Kidney (tissue), 14 donors: ENCODE measurements around the gene RAB11FIP3. TPM values are rescaled to one million over a fixed set of nuclear protein-coding genes. Genes with fewer than 3 reads are reported as not detected.
A peak's percentile ranks its signal among the peaks of the same experiment; 100 is the strongest.
"Not testable (repeated sequence)": the region's sequence is repeated elsewhere in the genome, so short reads cannot be mapped to it uniquely, and the experiment has no call there.

Source experiments
- DNase-seq, 5 donors: peaks; one replicate each; pipeline ENCODE4 v3.0.0-alpha.2; 2013 to 2020
- FAIRE-seq: peaks from 2 replicates; lab custom pipeline; 2012; peaks lifted over from hg19 to GRCh38; lab: Jason Lieb, UNC
- H3K27ac ChIP-seq, 2 donors: one replicate each; pipeline ENCODE4 v1.7.0; 2013; ENCODE audit warnings: low read depth in 2 of 2, low read length in 2 of 2, inconsistent platforms in 1 of 2
- H3K27me3 ChIP-seq: one replicate; pipeline ENCODE4 v1.7.1; 2013; ENCODE audit warnings: low read length, inconsistent platforms; ENCODE audit not compliant: control insufficient read depth, insufficient read depth
- H3K36me3 ChIP-seq, 3 donors: one replicate each; pipeline versions ENCODE4 v1.7.0 to v1.7.1; 2013; ENCODE audit warnings: low read length in 3 of 3, control low read depth in 1 of 3, inconsistent platforms in 1 of 3; ENCODE audit not compliant: insufficient read depth in 3 of 3, control insufficient read depth in 2 of 3
- H3K4me1 ChIP-seq, 3 donors: one replicate each; pipeline versions ENCODE4 v1.7.0 to v1.7.1; 2013; ENCODE audit warnings: low read length in 3 of 3, inconsistent platforms in 1 of 3, low read depth in 1 of 3; ENCODE audit not compliant: control insufficient read depth in 2 of 3, insufficient read depth in 2 of 3
- H3K4me3 ChIP-seq, 3 donors: one replicate each; pipeline versions ENCODE4 v1.7.0 to v1.8.1; 2013; ENCODE audit warnings: low read length in 3 of 3, control low read depth in 1 of 3, inconsistent platforms in 1 of 3
- H3K9ac ChIP-seq, 3 donors: one replicate each; pipeline versions ENCODE4 v1.7.0 to v1.7.1; 2013; ENCODE audit warnings: low read length in 3 of 3, control low read depth in 1 of 3, inconsistent platforms in 1 of 3
- H3K9me3 ChIP-seq, 3 donors: one replicate each; pipeline versions ENCODE4 v1.7.0 to v1.7.1; 2013; ENCODE audit warnings: low read length in 3 of 3, control low read depth in 1 of 3, inconsistent platforms in 1 of 3; ENCODE audit not compliant: control insufficient read depth in 2 of 3, insufficient read depth in 1 of 3
- CTCF ChIP-seq: IDR thresholded peaks from 3 replicates; pipeline ENCODE4 v1.5.1; 2012; ENCODE audit warnings: mild to moderate bottlenecking, moderate library complexity, borderline replicate concordance; ENCODE audit not compliant: insufficient read depth; ENCODE audit errors: extremely low read depth
- intact Hi-C: fragments of 100-400 bp; cut with DNase I; formaldehyde crosslinking; loops from one replicate; pipeline ENCODE4 v1.11.1; 2022
- polyA plus RNA-seq: library from polyadenylated mRNA; stranded (reverse); fragments of 350-450 nt; fragmentation: Illumina TruSeq; extraction: RNeasy Lipid Tissue Mini Kit (QIAGEN cat#74804); gene quantifications from one replicate; pipeline ENCODE4 v1.2.3, GENCODE V29; 2014; ENCODE audit warnings: low read depth, low replicate concordance; ENCODE audit not compliant: insufficient read depth
- total RNA-seq: library from RNA; stranded (reverse); fragmentation: NEBNext Ultra II Directional; extraction: Animal tissue kit (Norgen Biotek cat#: 25700); gene quantifications from one replicate; pipeline ENCODE4 v1.2.1, GENCODE V29; 2021
- donor health status: control.
- donor health status: control.
- donor health status: control.
- donor health status: control.
- donor health status: control.
- donor health status: DM: yes; HTN: yes; CAD: no.
- donor health status: Normal renal cell carcinoma (clear cell type).

The RAB11FIP3 gene
- total and polyA plus RNA-seq, 2 donors from 2014 or later: 84.9 to 162 TPM

- Histone ChIP-seq H3K27ac (no peak overlapping the region), H3K4me3 (no peak overlapping the region), H3K9ac (no peak overlapping the region), H3K36me3 (peaks cover 0 to 15% (median 5%) of the 10 kb centered on the region in 3 donors), H3K27me3 (no peaks in the 10 kb centered on the region), H3K4me1 (peaks cover 0 to 18% (median 16%) of the 10 kb centered on the region in 3 donors), H3K9me3 (no peaks in the 10 kb centered on the region)
- no peak for DNase-seq
- no peak for TF ChIP-seq CTCF
- no peak for FAIRE-seq
- intact Hi-C loops: no loop called here
These were observed 35.3 kb downstream of the RAB11FIP3 start for GRCh38 chr16:460787-461186.

GRCh38 chr16:463071-463470 lies 37.6 kb downstream of the RAB11FIP3 start:
- H3K9ac ChIP-seq: no peak overlapping the region
- no peaks in the 10 kb centered on the region for H3K9me3 ChIP-seq
- DNase-seq (no peak), FAIRE-seq (no peak)
- H3K27me3 ChIP-seq: no peaks in the 10 kb centered on the region
- peaks cover 0 to 5% (median 1%) of the 10 kb centered on the region in 3 donors for H3K4me1 ChIP-seq
- no peak for TF ChIP-seq CTCF
- intact Hi-C loops: no loop called here
- no peak overlapping the region for H3K27ac ChIP-seq
- H3K4me3 ChIP-seq: no peak overlapping the region
- peaks cover 0 to 15% (median 5%) of the 10 kb centered on the region in 3 donors for H3K36me3 ChIP-seq

GRCh38 chr16:466651-467050 lies 41.2 kb downstream of the RAB11FIP3 start:
- Histone ChIP-seq H3K36me3 (peaks cover 0 to 12% (median 0%) of the 10 kb centered on the region in 3 donors), H3K9ac (no peak overlapping the region), H3K27me3 (no peaks in the 10 kb centered on the region), H3K4me1 (peaks cover 0 to 6% (median 3%) of the 10 kb centered on the region in 3 donors), H3K27ac (no peak overlapping the region), H3K9me3 (no peaks in the 10 kb centered on the region), H3K4me3 (no peak overlapping the region)
- no peak for DNase-seq
- intact Hi-C loops: no loop called here
- no peak for TF ChIP-seq CTCF
- no peak for FAIRE-seq

- intact Hi-C loops, FAIRE-seq, H3K27ac ChIP-seq, H3K9me3 ChIP-seq, H3K36me3 ChIP-seq, H3K4me3 ChIP-seq, H3K27me3 ChIP-seq, H3K9ac ChIP-seq: not testable (repeated sequence)
- H3K4me1 ChIP-seq: peaks cover 0 to 13% (median 10%) of the 10 kb centered on the region in 3 donors
- DNase-seq: peak in 2 of 5 donors; percentile 19 to 65
These were observed 41.9 kb downstream of the RAB11FIP3 start for GRCh38 chr16:467249-467871.
